ENCODE results near the gene ETV1.
"Not testable (repeated sequence)": the region's sequence is repeated elsewhere in the genome, so short reads cannot be mapped to it uniquely, and the experiment has no call there.

ETV1 gene

GRCh38 chr7:13932131-13932530 lies 57.3 kb downstream of the ETV1 start:
- Mint-ChIP-seq H3K4me3 (no peak overlapping the region), H3K36me3 (no peaks in the 10 kb centered on the region), H3K27ac (no peak overlapping the region), H3K27me3 (no peaks in the 10 kb centered on the region), H3K4me1 (no peaks in the 10 kb centered on the region), H3K9me3 (no peaks in the 10 kb centered on the region)
- CTCF ChIA-PET: no interaction called here
- no peak for DNase-seq

GRCh38 chr7:13921062-13921461 lies 68.4 kb downstream of the ETV1 start:
- Mint-ChIP-seq H3K36me3 (no peaks in the 10 kb centered on the region), H3K4me3 (no peak overlapping the region), H3K9me3 (peaks cover 4% of the 10 kb centered on the region), H3K27ac (no peak overlapping the region), H3K4me1 (no peaks in the 10 kb centered on the region), H3K27me3 (no peaks in the 10 kb centered on the region)
- CTCF ChIA-PET: no interaction called here
- DNase-seq: no peak

GRCh38 chr7:13920053-13920697 lies 69.3 kb downstream of the ETV1 start:
- no peaks in the 10 kb centered on the region for H3K4me1 Mint-ChIP-seq
- no peak overlapping the region for H3K27ac Mint-ChIP-seq
- CTCF ChIA-PET: no interaction called here
- H3K27me3 Mint-ChIP-seq: no peaks in the 10 kb centered on the region
- H3K4me3 Mint-ChIP-seq: no peak overlapping the region
- DNase-seq: no peak
- H3K9me3 Mint-ChIP-seq: peaks cover 4% of the 10 kb centered on the region
- H3K36me3 Mint-ChIP-seq: no peaks in the 10 kb centered on the region

- H3K4me3 Mint-ChIP-seq, DNase-seq, H3K36me3 Mint-ChIP-seq, H3K27me3 Mint-ChIP-seq, CTCF ChIA-PET, H3K4me1 Mint-ChIP-seq, H3K9me3 Mint-ChIP-seq, H3K27ac Mint-ChIP-seq: not testable (repeated sequence)
Observed at GRCh38 chr7:13918333-13918732, 71.1 kb downstream of the ETV1 start.

DNA sequence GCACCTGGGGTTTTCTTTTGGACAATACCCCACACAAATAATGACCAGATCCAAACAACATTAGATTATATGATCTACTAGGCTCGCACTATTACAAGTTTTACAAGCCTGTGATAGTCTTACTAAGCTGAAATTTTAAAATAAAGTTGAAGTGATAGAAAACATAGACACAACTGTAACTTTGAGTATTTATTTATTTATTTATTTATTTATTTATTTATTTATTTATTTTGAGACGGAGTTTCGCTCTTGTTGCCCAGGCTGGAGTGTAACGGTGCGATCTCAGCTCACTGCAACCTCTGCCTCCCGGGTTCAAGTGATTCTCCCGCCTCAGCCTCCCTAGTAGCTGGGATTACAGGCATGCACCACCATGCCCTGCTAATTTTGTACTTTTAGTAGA lies 72.4 kb downstream of the ETV1 start:
- H3K27me3 Mint-ChIP-seq, H3K36me3 Mint-ChIP-seq, H3K4me3 Mint-ChIP-seq, CTCF ChIA-PET, H3K27ac Mint-ChIP-seq, H3K9me3 Mint-ChIP-seq, DNase-seq, H3K4me1 Mint-ChIP-seq: not testable (repeated sequence)

- Mint-ChIP-seq H3K4me3 (no peak overlapping the region), H3K27me3 (no peaks in the 10 kb centered on the region), H3K36me3 (no peaks in the 10 kb centered on the region), H3K4me1 (no peaks in the 10 kb centered on the region), H3K9me3 (peaks cover 2% of the 10 kb centered on the region), H3K27ac (no peak overlapping the region)
- DNase-seq: no peak
- CTCF ChIA-PET: no interaction called here
Observed at GRCh38 chr7:13915891-13916290, 73.6 kb downstream of the ETV1 start.

DNA sequence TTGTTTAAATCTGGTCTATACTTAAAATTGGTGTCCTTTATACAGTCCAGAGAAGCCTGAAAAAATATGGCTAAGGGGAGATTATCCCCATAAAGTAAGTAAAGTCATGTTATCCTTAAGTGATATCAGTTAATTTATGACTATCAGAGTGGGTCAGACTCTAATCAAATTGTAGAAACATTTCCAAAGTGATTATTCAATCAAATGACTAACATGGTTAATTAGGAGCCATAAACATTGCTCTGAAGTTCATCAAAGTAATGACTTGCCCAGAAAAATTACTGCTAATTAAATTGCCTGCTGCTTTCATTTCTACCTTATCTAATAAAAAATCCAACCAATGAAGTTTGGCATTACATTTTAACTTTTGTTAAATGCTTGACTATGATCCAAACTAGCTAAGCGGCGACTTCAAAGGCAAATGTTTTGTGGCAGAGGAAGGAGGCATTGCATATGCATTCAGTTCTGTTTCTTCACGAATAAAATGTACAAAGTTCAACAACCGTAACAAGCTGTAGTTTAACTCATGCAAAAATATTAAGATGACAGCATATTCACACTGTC lies 76.7 kb downstream of the ETV1 start:
- Mint-ChIP-seq H3K4me3 (no peak overlapping the region), H3K9me3 (no peaks in the 10 kb centered on the region), H3K27ac (no peak overlapping the region), H3K27me3 (no peaks in the 10 kb centered on the region), H3K4me1 (peaks cover 12% of the 10 kb centered on the region), H3K36me3 (no peaks in the 10 kb centered on the region)
- CTCF ChIA-PET: no interaction called here
- DNase-seq: no peak

- H3K27me3 Mint-ChIP-seq: no peaks in the 10 kb centered on the region
- CTCF ChIA-PET: no interaction called here
- no peak for DNase-seq
- peaks cover 12% of the 10 kb centered on the region for H3K4me1 Mint-ChIP-seq
- H3K27ac Mint-ChIP-seq: no peak overlapping the region
- H3K4me3 Mint-ChIP-seq: no peak overlapping the region
- H3K36me3 Mint-ChIP-seq: no peaks in the 10 kb centered on the region
- H3K9me3 Mint-ChIP-seq: no peaks in the 10 kb centered on the region
Observed at GRCh38 chr7:13911909-13912308, 77.6 kb downstream of the ETV1 start.

DNA sequence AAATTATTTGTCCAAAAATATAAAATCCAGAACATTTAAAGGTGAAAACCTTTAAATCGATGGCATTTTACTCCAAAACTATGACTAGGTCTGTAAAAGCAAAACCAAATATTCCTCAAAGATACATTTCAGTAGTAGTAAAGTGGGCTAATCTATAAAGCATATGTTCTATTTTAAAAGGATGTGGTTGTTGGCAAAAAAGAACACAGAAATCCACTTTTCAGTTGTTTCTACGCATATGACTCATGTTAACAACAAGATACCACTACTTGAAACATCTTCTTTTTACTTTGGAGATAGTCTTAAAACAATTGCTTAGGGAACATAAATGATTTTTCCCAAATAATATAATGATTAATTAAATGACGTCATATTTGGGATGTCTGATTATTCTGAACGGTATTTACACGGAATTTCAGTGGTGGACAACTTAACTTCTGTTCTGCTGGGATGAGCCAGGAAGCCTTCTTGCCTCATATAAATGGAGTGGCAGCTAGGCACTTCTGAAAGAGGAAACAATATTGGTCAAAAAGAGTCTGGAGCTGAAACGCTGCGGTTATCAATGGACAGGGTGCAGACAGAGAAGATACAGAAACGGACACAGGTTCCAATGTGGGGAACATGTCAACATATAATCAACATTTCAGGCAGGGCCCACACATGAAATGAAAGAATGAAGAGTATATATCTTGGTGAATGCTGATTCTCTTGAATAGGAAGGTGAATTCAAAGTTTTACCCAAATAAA lies 78.5 kb downstream of the ETV1 start:
- no peak for DNase-seq
- no peak overlapping the region for H3K27ac Mint-ChIP-seq

DNA sequence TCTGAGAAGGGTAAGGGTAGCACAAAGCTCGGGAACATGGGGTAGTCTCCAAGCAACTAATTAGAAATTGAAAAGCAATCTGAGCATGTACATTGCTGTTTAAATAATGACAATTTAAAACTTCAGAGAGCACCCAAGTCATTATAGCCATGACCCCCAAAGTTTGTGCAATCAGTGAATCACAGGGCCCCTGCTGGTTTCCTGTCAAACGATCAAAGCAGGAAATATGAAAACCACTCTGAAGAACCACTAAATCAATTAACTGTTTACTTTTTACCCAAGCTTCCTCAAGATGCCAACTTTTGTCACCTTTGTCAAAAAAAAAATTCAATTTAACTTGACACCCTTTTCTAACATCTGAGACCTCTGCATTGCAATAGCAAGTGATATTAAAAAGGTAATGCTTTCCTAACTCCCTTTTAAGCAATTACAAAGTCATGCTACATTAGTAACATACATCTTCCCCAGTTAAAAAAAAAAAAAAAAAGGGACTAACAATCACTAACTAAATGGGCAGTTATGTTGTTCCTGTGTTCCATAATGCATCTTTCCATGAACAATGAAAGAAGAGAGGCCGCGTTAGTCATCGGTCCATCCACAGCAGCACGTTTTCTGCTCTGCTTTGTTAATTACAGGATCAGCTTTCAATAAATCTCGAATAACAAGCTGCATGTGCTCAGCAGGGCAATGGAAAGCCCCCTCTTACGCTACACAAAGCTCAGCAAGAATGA lies 80.6 kb downstream of the ETV1 start:
- no peak overlapping the region for H3K4me3 Mint-ChIP-seq
- no peak for DNase-seq

More for the DNA sequence above, 78.5 kb downstream of the ETV1 start:
- Mint-ChIP-seq H3K4me3 (no peak overlapping the region), H3K4me1 (peaks cover 12% of the 10 kb centered on the region), H3K36me3 (no peaks in the 10 kb centered on the region), H3K9me3 (no peaks in the 10 kb centered on the region), H3K27me3 (no peaks in the 10 kb centered on the region)
- CTCF ChIA-PET: no interaction called here

DNA sequence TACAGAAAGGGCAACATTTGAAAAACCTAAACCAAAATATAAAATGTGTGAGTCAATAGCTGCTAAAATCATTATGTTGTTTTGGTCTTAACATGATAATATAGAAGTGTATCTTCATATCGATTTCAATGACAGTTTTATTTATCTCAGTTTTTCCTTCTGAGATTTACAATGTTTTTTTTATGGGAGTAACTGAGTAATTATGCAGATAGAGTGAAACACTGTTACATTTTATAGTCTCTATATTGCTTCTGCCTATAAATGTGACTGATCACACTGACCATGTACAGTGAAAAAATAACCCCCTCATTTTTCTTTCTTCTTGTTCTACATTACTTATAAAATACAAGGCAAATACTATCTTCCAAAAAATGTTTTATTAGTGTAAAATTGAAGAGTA lies 81.6 kb downstream of the ETV1 start:
- no peak overlapping the region for H3K4me3 Mint-ChIP-seq
- H3K27me3 Mint-ChIP-seq: no peaks in the 10 kb centered on the region
- CTCF ChIA-PET: no interaction called here
- no peaks in the 10 kb centered on the region for H3K36me3 Mint-ChIP-seq
- no peaks in the 10 kb centered on the region for H3K9me3 Mint-ChIP-seq
- no peak overlapping the region for H3K27ac Mint-ChIP-seq
- no peak for DNase-seq
- H3K4me1 Mint-ChIP-seq: peaks cover 12% of the 10 kb centered on the region

More for the DNA sequence above, 80.6 kb downstream of the ETV1 start:
- H3K27ac Mint-ChIP-seq: no peak overlapping the region
- CTCF ChIA-PET: no interaction called here
- H3K36me3 Mint-ChIP-seq: no peaks in the 10 kb centered on the region
- H3K27me3 Mint-ChIP-seq: no peaks in the 10 kb centered on the region
- H3K9me3 Mint-ChIP-seq: no peaks in the 10 kb centered on the region
- peaks cover 12% of the 10 kb centered on the region for H3K4me1 Mint-ChIP-seq

DNA sequence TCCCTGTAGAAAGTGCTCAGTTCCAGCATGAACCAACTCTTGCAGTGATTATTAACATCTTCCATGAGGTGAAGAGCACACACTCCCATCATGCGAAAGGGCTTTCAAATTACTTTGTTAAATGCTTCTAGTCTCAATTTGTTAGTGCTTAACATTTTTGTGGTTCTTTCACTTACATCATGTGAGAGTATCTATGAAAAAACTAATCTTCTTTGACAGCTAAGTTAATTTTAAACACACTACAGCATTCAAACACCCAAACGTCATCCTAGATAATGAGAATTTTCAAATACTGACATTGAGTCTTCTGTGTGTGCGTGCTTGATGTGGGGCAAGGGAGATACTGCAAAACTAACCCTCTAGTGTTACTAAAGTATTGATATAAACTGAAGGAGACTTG lies 84.8 kb downstream of the ETV1 start:
- Mint-ChIP-seq H3K4me3 (no peak overlapping the region), H3K4me1 (peaks cover 12% of the 10 kb centered on the region), H3K27ac (no peak overlapping the region), H3K36me3 (no peaks in the 10 kb centered on the region), H3K27me3 (no peaks in the 10 kb centered on the region), H3K9me3 (no peaks in the 10 kb centered on the region)
- CTCF ChIA-PET: no interaction called here
- DNase-seq: no peak

GRCh38 chr7:13904007-13904406 lies 85.5 kb downstream of the ETV1 start:
- Mint-ChIP-seq H3K9me3 (no peaks in the 10 kb centered on the region), H3K27ac (no peak overlapping the region), H3K4me3 (no peak overlapping the region), H3K27me3 (no peaks in the 10 kb centered on the region), H3K36me3 (no peaks in the 10 kb centered on the region), H3K4me1 (peaks cover 8% of the 10 kb centered on the region)
- CTCF ChIA-PET: no interaction called here
- DNase-seq: no peak

- CTCF ChIA-PET: no interaction called here
- no peaks in the 10 kb centered on the region for H3K4me1 Mint-ChIP-seq
- DNase-seq: no peak
- no peaks in the 10 kb centered on the region for H3K36me3 Mint-ChIP-seq
- no peaks in the 10 kb centered on the region for H3K9me3 Mint-ChIP-seq
- H3K4me3 Mint-ChIP-seq: no peak overlapping the region
- H3K27ac Mint-ChIP-seq: no peak overlapping the region
- H3K27me3 Mint-ChIP-seq: no peaks in the 10 kb centered on the region
Observed at GRCh38 chr7:13901577-13901976, 87.9 kb downstream of the ETV1 start.

All from activated naive CD4-positive, alpha-beta T cell treated with anti-CD3 and anti-CD28 coated beads, Interleukin-2, amount 10 ng/mL, durations not matched to agents 7 days and 5 days (primary cell).